Measurements from ENCODE around the gene ITPRID2.
"Not testable (repeated sequence)": the region's sequence is repeated elsewhere in the genome, so short reads cannot be mapped to it uniquely, and the experiment has no call there.

GRCh38 chr2:181961167-181961566, 69.6 kb downstream of the ITPRID2 start:
- not testable (repeated sequence) for TF ChIP-seq CTCF (conservative IDR thresholded peaks at IDR 0.05); EZH2 (IDR thresholded peaks at IDR 0.05; ENCODE audit: low read depth)

Measured in PC-9 (cell line).